RWPE2 (cell line): Measurements from ENCODE around the gene POLR1B.

Experiments
- ATAC-seq: fragments of 200-7000 bp; cut with Tn5 transposase; 3 replicates; pipeline ENCODE4 v1.9.1; 2021; ENCODE audit warnings: low read depth
- DNase-seq: peaks from one replicate; pipeline ENCODE4 v3.0.0-alpha.2; 2020; ENCODE audit warnings: low spot score
- H3K27ac ChIP-seq: fragments of 450-650 bp; 2 replicates; pipeline ENCODE4 v1.5.1; 2017; ENCODE audit warnings: mild to moderate bottlenecking; ENCODE audit not compliant: poor library complexity, severe bottlenecking
- H3K27me3 ChIP-seq: fragments of 250-450 bp; sonication (Bioruptor Pico); 2 replicates; pipeline ENCODE4 v1.5.1; 2021; ENCODE audit warnings: mild to moderate bottlenecking, moderate library complexity; ENCODE audit not compliant: insufficient read depth, poor library complexity, severe bottlenecking
- H3K36me3 ChIP-seq: fragments of 250-450 bp; sonication (Bioruptor Pico); 2 replicates; pipeline ENCODE4 v1.5.1; 2020; ENCODE audit warnings: low read depth, mild to moderate bottlenecking, moderate library complexity
- H3K4me1 ChIP-seq: fragments of 250-450 bp; sonication (Bioruptor Pico); 2 replicates; pipeline ENCODE4 v1.5.1; 2021; ENCODE audit warnings: mild to moderate bottlenecking, moderate library complexity; ENCODE audit not compliant: insufficient read depth, poor library complexity, severe bottlenecking
- H3K4me3 ChIP-seq: fragments of 250-450 bp; sonication (Bioruptor Pico); 2 replicates; pipeline ENCODE4 v1.5.1; 2021; ENCODE audit warnings: mild to moderate bottlenecking, moderate library complexity; ENCODE audit not compliant: severe bottlenecking
- H3K9me3 ChIP-seq: fragments of 250-450 bp; sonication (Bioruptor Pico); 2 replicates; pipeline ENCODE4 v1.5.1; 2021; ENCODE audit warnings: mild to moderate bottlenecking, moderate library complexity; ENCODE audit not compliant: severe bottlenecking
- TF ChIP-seq, protein P1 (sequence below): fragments of 450-650 bp; IDR thresholded peaks from one replicate; pipeline ENCODE4 v1.5.1; 2017; ENCODE audit warnings: mild to moderate bottlenecking, moderate library complexity; ENCODE audit not compliant: poor library complexity, severe bottlenecking

POLR1B gene

GRCh38 chr2:112583497-112584133 is 41.4 kb downstream of the POLR1B start:
- no peaks in the 10 kb centered on the region for H3K27me3 ChIP-seq
- H3K4me3 ChIP-seq: peak overlapping the region; percentile 65
- H3K4me1 ChIP-seq: no peaks in the 10 kb centered on the region
- ATAC-seq (no peak), DNase-seq (no peak)
- peak overlapping the region; percentile 78 for H3K27ac ChIP-seq
- no peaks in the 10 kb centered on the region for H3K9me3 ChIP-seq
- TF ChIP-seq, protein P1, sequence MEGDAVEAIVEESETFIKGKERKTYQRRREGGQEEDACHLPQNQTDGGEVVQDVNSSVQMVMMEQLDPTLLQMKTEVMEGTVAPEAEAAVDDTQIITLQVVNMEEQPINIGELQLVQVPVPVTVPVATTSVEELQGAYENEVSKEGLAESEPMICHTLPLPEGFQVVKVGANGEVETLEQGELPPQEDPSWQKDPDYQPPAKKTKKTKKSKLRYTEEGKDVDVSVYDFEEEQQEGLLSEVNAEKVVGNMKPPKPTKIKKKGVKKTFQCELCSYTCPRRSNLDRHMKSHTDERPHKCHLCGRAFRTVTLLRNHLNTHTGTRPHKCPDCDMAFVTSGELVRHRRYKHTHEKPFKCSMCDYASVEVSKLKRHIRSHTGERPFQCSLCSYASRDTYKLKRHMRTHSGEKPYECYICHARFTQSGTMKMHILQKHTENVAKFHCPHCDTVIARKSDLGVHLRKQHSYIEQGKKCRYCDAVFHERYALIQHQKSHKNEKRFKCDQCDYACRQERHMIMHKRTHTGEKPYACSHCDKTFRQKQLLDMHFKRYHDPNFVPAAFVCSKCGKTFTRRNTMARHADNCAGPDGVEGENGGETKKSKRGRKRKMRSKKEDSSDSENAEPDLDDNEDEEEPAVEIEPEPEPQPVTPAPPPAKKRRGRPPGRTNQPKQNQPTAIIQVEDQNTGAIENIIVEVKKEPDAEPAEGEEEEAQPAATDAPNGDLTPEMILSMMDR: peak; percentile 10
- H3K36me3 ChIP-seq: peaks cover 6% of the 10 kb centered on the region; the same call in 1 of the 2 replicates

DNA sequence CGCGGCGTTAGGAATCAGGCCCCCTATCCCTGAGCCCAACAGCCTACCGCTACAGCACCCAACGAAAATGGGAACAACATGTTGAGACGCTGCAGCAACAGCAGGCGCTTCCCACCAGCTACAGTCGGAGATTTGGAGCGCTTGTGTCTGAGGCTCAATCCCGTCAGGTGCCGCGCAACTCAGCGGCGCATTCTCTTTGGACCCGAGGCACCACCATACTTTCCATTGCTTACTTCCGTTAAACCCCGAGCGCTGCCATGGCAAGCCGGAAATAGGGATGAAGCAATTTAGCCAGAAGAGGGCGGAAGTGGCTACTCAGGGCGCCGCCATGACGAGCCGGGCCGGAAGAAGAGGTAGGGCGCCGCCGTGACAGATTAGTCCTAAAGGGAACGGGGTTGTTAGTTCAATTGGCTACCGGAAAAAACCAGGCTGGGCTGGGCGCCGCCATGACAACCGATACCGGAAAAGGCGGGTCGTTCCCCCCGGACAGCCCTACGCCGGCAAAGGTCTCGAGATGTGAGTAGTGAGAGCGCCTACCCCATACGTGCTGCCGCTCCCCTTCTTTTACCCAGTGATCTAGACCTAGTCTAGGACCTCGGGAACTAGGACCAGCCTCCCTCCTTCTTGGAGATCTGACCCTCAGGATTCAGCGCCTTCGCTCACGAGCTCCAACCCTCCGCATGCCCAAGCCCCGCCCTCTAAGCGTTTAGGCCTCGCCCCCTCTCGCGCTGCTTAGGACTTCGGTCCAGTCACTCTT is 42.0 kb downstream of the POLR1B start, which contains the start of gene CHCHD5:
TSS of gene CHCHD5 (plus strand) at position 476 of the 757 bp plus-strand sequence. CDS start at position 515, 39 bp downstream.
- TF ChIP-seq, protein P1: no peak
- no peaks in the 10 kb centered on the region for H3K9me3 ChIP-seq
- no peaks in the 10 kb centered on the region for H3K4me1 ChIP-seq
- H3K4me3 ChIP-seq: peak within 1 kb of the TSS; percentile 65
- H3K36me3 ChIP-seq: peaks cover 6% of the 10 kb centered on the region; the same call in 1 of the 2 replicates
- ATAC-seq (peak; percentile 84), DNase-seq (peak; percentile 95)
- H3K27ac ChIP-seq: peak within 1 kb of the TSS; percentile 78
- no peaks in the 10 kb centered on the region for H3K27me3 ChIP-seq

DNA sequence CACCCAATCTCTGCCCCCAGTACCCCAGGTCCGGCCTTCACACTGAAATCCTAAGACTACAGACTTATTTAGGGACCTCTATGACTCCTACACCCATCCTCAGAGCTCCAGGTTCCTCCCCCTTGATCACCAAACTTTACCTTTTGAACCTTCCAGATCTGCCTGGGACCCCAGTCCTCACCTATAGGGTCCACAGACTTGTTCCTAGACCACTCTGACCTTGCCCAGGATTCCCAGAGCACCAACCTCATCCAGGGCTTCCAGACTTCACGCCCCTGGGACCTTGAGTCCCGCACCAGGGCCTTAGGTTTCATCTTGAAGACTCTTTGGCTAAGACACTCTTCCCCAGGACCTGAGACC is 42.6 kb downstream of the POLR1B start:
- ATAC-seq: no peak
- Histone ChIP-seq H3K4me3 (peak overlapping the region; percentile 65), H3K36me3 (peaks cover 9% of the 10 kb centered on the region; the same call in 1 of the 2 replicates), H3K27me3 (no peaks in the 10 kb centered on the region), H3K4me1 (no peaks in the 10 kb centered on the region), H3K27ac (peak overlapping the region; percentile 78), H3K9me3 (no peaks in the 10 kb centered on the region)
- TF ChIP-seq, protein P1: no peak
- no peak for DNase-seq

DNA sequence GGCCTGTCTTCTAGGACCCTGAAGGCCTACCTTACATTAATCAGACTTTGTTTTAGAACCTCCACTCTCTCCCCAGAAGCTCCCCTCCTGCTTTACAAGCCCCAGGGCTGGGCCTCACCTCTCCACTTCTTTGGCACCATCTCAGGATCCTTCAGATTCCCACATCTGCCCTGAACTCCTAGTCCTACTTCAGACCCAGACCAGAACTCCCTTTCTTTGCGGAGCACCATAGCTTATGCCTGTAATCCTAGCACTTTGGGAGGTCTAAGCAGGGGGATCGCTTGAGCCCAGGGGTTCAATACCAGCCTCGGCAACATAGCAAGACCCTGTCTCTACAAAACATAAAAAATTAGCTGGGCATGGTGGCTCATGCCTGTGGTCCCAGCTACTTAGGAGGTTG is 43.1 kb downstream of the POLR1B start:
- no peak for DNase-seq
- TF ChIP-seq, protein P1: no peak
- Histone ChIP-seq H3K4me1 (no peaks in the 10 kb centered on the region), H3K4me3 (no peak overlapping the region), H3K9me3 (no peaks in the 10 kb centered on the region), H3K36me3 (peaks cover 9% of the 10 kb centered on the region; the same call in 1 of the 2 replicates), H3K27ac (peak overlapping the region; percentile 78), H3K27me3 (no peaks in the 10 kb centered on the region)
- no peak for ATAC-seq
